ENCODE data around the gene IQCH. TPM values are rescaled to one million over a fixed set of nuclear protein-coding genes. Genes with fewer than 3 reads are reported as not detected.

IQCH gene
- total RNA-seq, 1 experiment from 2014 or later: 1.1 TPM

GRCh38 chr15:67232591-67232990, 22.0 kb upstream of the IQCH start:
- TF ChIP-seq CTCF (conservative IDR thresholded peaks at IDR 0.05): no peak
- Histone ChIP-seq H4K5ac (ENCODE audit: insufficient read length, low read depth, low read length) (no peak overlapping the region), H3K27ac (ENCODE audit: insufficient read length, low read depth, low read length) (no peak overlapping the region), H3K56ac (ENCODE audit: insufficient read length, low read depth, low read length) (no peak overlapping the region), H3K18ac (ENCODE audit: insufficient read length, low read depth, low read length) (no peak overlapping the region), H3K9me3 (ENCODE audit: control insufficient read depth, low read depth, low read length) (no peaks in the 10 kb centered on the region), H3T11ph (ENCODE audit: low read length) (no peak overlapping the region), H2BK5ac (ENCODE audit: insufficient read length, low read length) (no peak overlapping the region), H4K91ac (ENCODE audit: insufficient read length, low read depth, low read length) (no peak overlapping the region), H2BK120ac (ENCODE audit: low read depth, low read length, poor library complexity, severe bottlenecking) (no peak overlapping the region), H2BK15ac (ENCODE audit: low read depth, low read length) (no peak overlapping the region), H2AFZ (ENCODE audit: low read length) (no peak overlapping the region), H4K20me1 (ENCODE audit: control insufficient read depth, insufficient read depth, insufficient read length) (no peaks in the 10 kb centered on the region), H2BK12ac (ENCODE audit: insufficient read length, low read depth, low read length) (no peak overlapping the region), H3K23me2 (ENCODE audit: insufficient read length, low read depth, low read length, poor library complexity, severe bottlenecking) (no peaks in the 10 kb centered on the region), H3K79me2 (ENCODE audit: insufficient read depth, low read length) (no peaks in the 10 kb centered on the region), H3K79me1 (ENCODE audit: insufficient read depth, low read depth, low read length, poor library complexity, severe bottlenecking) (no peaks in the 10 kb centered on the region), H3K4me1 (ENCODE audit: insufficient read depth, low read length) (no peaks in the 10 kb centered on the region), H3K9ac (ENCODE audit: extremely low read depth, insufficient read length, low read length) (no peak overlapping the region), H2BK20ac (ENCODE audit: low read depth, low read length, poor library complexity, severe bottlenecking) (no peak overlapping the region), H3K23ac (ENCODE audit: insufficient read length, low read depth, low read length) (no peak overlapping the region), H3K27me3 (ENCODE audit: insufficient read depth, low read length) (no peaks in the 10 kb centered on the region), H3K4me2 (ENCODE audit: insufficient read depth, insufficient read length, low read length) (no peak overlapping the region), H2AK5ac (ENCODE audit: insufficient read length, low read length) (no peak overlapping the region), H4K8ac (replicated peaks; ENCODE audit: insufficient read length, low read depth, low read length) (no peak overlapping the region), H3K4ac (ENCODE audit: low read depth, low read length) (no peak overlapping the region), H3K14ac (ENCODE audit: insufficient read depth, low read length) (no peak overlapping the region)
- Mint-ChIP-seq H3K27ac (no peak overlapping the region), H3K36me3 (ENCODE audit: insufficient read depth in 1 of 3, low read depth in 3 of 3) (peaks cover 6 to 56% (median 41%) of the 10 kb centered on the region in 3 experiments; a peak in 6 of 7 replicates), H3K9me3 (no peaks in the 10 kb centered on the region), H3K4me1 (no peaks in the 10 kb centered on the region), H3K4me3 (no peak overlapping the region), H3K27me3 (ENCODE audit: low read depth) (no peaks in the 10 kb centered on the region)
- no CpG with 5 or more reads among the region's 3 CpGs for WGBS (ENCODE audit: extremely low coverage, insufficient read length, low lambda C conversion rate)
- DNase-seq: no peak

Data from H9 (cell line).